B cell (primary cell): ENCODE results near the gene NUBPL.

Experiments used
- CTCF ChIP-seq: fragments of 200-600 bp; IDR thresholded peaks from one replicate; pipeline ENCODE4 v1.8.0; 2022; ENCODE audit warnings: antibody characterized with exemption, mild to moderate bottlenecking
- EZH2 ChIP-seq: IDR thresholded peaks from 2 replicates; pipeline ENCODE4 v1.6.1; 2012; ENCODE audit warnings: borderline replicate concordance, low read depth, mild to moderate bottlenecking, moderate library complexity, low read length; ENCODE audit not compliant: insufficient read depth, poor library complexity, severe bottlenecking

GRCh38 chr14:31660191-31660590 lies 99.0 kb downstream of the NUBPL start:
- TF ChIP-seq CTCF (no peak), EZH2 (no peak)
